ENCODE data around the gene SULT2A1.
A peak's percentile ranks its signal among the peaks of the same experiment; 100 is the strongest.
"Not testable (repeated sequence)": the region's sequence is repeated elsewhere in the genome, so short reads cannot be mapped to it uniquely, and the experiment has no call there.

The SULT2A1 gene, protein sequence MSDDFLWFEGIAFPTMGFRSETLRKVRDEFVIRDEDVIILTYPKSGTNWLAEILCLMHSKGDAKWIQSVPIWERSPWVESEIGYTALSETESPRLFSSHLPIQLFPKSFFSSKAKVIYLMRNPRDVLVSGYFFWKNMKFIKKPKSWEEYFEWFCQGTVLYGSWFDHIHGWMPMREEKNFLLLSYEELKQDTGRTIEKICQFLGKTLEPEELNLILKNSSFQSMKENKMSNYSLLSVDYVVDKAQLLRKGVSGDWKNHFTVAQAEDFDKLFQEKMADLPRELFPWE

DNA sequence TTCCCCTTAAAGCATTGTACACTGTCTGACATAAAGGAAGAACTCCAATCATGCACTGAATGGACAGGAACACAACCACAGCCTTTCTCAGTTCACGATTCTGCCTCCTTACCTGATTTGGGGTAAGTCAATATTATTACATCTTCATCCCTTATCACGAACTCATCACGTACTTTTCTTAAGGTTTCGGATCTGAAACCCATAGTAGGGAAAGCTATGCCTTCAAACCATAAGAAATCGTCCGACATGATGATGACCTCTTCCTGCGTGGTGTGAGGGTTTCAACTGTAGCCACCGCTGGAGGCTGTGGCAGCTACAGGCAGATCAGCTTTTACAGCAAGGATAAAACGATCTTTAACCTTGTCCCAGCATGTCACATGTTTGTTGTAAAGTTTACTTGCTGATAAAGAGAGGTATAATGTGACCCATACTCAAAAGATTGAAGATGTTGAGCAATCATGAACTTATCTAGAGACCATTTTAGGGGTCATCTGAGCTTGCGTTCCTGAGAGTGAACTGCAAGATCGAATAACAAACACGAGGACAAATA is at the start of gene SULT2A1:
Gene SULT2A1 (minus strand): TSS at position 306 of the 550 bp plus-strand sequence. CDS start 58 bp downstream, at position 248.
- no peak for DNase-seq

DNA sequence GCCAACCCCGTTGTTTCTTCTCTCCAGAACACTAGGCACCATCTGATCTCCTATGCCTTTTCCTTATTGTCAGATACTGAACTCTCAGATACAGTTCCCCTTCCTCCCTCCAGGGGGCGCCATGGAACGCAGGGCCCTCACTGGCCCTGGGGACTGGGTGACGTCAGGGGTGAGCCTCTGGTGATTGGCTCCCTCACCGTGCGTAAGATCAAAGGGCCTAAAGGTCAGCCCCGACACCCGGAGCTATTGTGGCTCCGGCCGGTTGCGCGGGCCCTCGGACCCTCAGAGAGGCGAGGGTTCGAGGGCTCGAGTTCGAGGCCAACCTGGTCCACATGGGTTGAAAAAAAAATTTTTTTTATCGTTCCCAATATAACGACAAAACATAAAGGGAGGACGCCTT is 42.5 kb upstream of the SULT2A1 start:
- DNase-seq: not testable (repeated sequence)

DNA sequence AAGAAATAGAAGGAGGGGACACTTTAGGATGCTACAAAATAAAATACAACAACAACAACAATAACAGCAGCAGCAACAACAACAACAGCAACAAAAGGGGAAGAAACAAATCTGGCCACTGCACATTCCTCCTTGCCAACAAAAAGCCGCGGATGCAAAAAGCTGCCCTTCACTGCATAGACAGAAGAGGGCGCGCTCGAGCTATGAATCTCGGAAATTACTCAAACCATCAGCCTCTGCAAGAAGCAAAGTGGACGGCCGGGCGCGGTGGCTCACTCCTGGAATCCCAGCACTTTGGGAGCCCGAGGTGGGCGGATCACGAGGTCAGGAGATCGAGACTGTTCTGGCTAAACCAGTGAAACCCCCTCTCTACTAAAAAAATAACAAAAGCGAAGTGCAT is 34.0 kb upstream of the SULT2A1 start:
- DNase-seq: not testable (repeated sequence)

DNA sequence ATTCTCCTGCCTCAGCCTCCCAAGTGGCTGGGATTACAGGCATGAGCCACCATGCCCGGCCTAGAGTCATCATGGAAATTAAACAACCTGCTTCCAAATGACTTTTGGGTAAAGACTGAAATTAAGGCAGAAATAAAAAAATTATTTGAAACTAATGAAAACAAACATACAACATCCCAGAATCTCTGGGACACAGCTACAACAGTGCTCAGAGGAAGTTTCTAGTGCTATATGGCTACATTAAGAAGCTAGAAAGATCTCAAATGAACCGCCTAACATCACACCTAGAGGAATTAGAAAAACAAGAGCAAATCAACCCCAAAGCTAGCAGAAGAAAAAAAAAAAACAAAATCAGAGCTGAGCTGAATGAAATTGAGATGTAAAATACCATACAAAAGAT is 24.1 kb upstream of the SULT2A1 start:
- DNase-seq: not testable (repeated sequence)

DNA sequence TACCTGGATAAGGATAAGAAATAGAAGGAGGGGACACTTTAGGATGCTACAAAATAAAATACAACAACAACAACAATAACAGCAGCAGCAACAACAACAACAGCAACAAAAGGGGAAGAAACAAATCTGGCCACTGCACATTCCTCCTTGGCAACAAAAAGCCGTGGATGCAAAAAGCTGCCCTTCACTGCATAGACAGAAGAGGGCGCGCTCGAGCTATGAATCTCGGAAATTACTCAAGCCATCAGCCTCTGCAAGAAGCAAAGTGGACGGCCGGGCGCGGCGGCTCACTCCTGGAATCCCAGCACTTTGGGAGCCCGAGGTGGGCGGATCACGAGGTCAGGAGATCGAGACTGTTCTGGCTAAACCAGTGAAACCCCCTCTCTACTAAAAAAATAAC is 23.2 kb upstream of the SULT2A1 start:
- DNase-seq: not testable (repeated sequence)

DNA sequence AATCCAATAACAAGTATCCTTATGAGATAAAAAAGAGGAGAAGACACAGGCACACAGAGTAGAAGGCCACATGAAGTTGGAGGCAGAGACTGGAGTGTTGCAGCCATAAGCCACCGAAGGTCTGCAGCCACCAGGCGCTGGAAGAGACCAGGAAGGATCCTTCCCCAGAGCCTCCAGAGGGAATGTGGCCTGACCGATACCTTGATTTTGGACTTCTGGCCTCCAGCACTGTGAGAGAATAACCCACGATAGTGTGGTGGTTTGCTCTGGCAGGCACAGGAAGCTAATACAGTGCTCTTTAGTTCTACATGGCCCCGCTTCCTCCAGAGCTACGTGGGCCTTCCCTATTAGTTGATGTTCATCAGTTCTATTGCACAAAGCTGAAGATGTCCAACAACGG is 15.3 kb upstream of the SULT2A1 start:
- no peak for DNase-seq

DNA sequence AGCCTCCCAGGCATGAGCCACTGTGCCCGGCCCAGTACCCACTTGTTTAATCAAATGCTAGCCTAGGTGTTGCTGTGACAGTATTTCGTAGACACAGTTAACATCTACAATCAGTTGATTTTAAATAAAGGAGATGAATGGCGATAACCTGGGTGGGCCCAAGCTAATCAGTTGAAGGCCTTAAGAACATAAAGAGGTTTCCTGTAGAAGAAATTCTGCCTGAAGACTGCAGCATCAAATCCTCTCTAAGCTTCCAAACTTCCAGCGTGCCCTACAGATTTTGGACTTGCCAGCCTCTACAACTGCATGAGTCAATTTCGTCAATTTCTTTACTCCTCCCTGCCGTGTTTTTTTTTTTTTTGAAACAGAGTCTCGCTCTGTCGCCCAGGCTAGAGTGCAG is 13.2 kb upstream of the SULT2A1 start:
- no peak for DNase-seq

DNA sequence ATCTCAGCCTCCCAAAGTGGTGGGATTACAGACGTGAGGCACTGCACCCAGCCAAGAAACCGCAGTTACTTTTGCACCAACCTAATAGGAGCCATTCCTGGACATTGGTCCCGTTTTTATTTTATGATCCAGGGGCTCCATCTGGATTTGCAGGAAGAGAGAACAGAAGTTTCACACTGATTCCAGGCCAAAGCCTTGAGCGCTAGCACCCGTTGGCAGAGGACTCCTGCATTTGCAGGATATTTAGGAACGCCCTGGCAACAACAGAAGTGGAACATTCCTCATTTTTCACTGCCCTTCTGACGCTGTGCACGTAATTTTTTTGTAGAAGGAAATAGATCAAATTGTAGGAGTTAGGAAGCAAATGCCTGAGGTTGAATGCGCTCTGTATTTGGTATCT is 11.7 kb upstream of the SULT2A1 start:
- no peak for DNase-seq

DNA sequence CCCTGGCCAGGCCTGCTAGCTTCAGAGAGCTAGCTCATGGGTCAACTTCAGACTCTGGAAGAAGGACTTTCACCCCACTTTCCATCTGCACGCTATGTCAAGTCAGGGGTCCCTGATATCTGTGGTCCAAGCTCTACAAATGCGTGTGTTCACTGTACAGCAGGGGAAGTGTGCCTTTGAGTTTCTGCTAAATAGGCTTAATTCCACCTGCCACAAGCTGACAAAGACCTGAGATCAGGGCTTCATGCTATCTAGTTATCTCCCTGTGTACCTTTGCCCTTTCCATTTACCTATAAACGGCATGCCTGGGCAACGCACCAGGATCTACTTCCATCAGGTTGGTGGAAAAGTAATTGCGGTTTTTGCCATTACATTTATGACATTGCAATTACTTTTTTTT is 10.7 kb upstream of the SULT2A1 start:
- DNase-seq: no peak

DNA sequence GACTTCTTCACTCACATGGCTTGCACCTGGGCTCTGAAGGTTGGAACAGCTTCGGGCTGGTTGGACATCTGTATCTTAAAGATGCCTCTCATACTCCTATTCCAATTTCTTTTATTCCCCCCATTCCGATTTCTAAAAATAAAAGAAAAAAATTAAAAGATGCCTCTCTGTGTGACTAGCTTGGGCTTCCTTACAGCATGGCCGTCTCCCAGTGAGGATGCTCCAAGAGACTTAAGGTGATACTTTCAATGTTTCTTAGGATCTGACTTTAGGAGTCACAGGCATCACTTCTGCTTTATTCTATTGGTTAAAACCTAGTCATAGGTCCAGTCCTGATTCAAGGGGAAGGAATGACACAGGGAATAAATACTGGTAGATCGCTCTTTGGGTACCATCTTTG is 9.9 kb upstream of the SULT2A1 start:
- DNase-seq: no peak

DNA sequence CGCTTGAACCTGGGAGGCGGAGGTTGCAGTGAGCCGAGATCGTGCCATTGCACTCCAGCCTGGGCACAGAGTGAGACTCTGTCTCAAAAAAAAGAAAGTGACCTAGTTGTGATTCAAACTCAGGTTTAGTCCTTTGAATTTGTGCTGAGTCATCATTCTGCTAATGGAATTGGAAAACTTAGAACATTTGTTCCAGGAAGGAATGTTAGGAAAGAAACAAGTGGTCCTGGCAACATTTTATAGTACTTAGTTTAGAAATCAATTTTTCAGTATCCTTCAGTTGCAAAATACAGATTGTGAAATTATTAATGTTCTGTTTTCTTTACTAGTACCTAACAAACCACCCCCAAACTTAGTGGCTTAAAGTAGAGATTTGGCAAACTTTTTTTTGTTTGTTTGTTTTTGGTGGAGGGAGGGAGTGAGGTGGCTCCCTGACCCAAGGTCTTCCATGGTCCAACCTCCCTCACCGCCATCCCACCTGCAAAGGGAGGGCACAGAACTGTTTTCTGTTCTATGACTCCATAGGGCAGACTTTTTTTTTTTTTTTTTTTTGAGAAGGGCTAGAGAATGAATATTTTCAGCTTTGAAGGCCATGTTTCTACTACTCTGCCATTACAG is 9.2 kb upstream of the SULT2A1 start:
- DNase-seq: no peak

DNA sequence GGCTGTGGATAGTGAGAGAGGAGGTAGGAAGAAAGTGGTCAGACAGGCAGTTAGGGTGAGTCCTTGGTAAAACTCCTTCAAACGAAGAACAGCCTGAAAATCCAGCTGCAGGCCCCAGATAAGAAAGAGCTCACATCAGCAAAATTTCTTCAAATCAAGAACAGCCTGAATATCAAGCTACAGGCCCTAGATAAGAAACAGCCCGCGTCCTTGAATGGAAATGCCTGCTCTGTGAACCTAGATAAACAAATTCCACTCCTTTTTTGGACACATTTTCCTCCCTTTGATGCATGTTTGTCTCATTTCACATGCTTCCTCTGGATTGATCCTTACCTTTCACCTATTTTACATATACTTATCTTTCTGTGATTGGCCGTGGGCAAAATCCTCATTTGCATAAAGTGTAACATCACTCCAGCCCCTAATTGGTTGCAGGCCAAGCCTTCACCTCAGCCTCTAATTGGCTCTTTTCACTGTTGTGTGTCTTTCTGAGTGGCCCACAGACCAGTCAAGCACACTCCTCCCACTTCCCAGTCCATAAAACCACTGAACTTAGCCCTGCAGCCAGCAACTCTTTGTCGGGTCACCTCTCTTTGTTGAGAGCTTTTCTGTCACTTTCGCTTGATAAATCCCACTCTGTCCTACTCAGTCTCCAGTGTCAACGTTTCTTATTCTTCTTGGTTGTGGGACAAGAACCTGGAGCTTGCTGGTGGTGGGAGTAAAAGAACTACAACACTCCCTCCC is 6.0 kb upstream of the SULT2A1 start:
- no peak for DNase-seq

DNA sequence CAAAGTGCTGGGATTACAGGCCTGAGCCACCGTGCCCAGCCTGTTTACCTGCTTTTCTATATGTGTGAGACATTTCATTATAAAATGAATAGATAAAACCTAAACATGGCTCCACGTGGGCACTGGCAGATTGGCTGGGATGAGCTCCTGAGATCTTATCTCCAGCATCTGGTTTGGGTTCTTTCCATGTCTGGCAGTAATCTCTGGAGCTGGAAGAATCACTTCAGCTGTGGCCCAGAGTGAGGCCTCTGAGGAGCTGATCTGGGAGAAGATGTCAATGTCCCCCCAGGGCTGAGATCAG is 5.5 kb upstream of the SULT2A1 start:
- no peak for DNase-seq

DNA sequence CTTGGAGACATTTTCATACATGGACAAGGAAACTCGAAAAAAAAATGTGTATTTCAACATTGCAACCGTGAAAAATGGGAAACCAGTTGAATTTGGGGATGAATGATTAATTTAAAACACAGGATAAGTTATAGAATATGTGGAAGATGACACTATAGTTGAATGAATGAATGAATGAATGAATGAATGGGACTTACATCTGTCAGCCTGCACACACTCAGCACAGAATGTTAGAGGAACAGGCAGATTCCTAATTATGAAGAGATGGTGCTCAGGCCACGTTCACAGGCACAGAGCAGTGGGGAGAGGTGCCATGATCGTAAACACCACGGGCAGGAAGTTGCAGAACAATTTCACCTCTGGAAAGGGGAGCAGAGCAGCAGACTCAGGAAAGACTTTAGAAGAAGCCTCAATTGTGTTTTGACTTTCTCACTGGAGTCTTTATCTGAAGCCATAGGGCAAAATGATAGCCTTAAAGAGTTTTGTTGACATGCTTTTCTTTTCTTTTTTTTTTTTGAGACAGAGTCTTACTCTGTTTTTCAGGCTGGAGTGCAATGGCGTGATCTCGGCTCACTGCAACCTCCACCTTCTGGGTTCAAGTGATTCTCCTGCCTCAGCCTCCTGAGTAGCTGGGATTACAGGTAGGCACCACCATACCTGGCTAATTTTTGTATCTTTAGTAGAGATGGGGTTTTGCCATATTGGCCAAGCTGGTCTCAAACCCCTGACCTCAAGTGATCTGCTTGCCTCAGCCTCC is 4.9 kb upstream of the SULT2A1 start:
- DNase-seq: no peak

DNA sequence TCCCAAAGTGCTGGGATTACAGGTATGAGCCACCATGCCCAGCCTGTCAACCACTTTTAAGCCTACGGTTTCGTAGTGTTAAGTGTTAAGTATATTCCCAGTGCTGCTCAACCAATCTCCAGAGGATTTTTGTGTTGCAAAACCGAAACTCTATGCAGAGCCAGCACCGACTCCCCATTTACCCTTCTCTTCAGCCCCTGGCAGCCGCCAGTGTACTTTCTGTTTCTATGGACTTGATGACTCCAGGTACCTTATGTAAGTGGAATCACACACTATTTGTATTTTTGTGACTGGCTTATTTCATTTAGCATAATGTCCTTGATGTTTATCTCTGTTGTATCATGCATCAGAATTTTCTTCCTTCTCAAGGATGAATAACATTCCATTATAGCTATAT is 1.1 kb downstream of the SULT2A1 start:
- DNase-seq: no peak

DNA sequence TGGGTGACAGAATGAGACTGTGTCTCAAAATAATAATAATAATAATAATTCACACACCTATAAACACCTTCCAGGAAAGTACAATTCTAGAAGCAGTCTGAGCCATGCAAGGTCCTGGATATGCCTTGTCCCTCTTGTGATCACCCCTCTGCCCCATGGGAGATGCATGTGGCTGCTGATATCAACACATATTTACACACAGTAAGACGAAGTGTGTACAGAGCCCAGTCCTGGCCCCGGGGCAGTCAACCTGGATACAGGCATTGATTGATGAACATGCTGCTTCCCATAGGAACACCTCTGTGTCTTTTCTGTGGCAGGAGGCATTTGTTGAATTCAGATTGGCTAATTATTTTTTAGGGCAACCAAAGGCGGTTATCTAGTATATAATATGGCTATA is 3.2 kb downstream of the SULT2A1 start:
- no peak for DNase-seq

DNA sequence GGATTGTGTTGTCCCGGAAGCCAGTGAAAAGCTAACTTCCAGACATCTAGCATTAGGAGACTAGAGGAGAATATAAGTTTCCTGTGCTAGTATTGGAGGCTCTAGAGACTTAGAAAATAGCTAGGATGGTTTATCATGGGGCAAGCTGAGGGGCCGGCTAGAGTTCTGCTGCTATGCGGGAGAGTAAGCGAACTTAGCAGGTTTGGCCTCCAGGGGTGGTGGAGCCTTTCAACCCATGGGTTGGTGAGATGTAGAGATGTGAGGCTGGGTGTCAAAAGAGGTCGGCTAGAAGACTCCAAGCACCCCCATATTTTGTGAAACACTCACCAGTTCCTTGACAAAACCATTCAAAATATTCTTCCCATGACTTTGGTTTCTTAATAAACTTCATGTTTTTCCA is 4.4 kb downstream of the SULT2A1 start:
- DNase-seq: no peak

DNA sequence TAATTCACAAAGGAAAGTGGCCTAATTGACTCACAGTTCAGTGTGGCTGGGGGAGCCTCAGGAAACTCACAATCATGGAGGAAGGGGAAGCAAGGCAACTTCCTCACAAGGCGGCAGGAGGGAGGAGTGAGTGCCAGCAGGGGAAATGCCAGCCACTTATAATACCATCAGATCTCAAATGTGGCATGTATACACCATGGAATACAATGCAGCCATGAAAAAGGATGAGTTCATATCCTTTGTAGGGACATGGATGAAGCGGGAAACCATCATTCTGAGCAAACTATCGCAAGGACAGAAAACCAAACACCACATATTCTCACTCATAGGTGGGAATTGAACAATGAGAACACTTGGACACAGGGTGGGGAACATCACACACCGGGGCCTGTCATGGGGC is 6.7 kb downstream of the SULT2A1 start:
- not testable (repeated sequence) for DNase-seq

DNA sequence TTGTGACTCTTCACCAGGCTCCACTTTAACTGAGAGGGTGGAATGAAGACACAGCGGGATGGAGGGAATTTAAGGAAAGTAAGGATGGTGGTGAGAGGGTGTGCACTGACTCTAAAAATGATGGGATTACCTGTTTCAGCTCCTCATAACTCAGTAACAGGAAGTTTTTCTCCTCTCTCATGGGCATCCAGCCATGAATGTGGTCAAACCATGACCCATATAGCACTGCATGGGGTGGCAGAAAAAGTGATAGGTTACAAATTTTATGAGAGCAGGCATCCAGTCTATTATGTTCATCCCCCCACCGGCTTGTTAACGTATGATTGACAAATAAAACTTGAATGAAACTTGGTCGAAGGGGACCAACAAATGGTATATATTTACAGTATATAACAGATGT is 7.2 kb downstream of the SULT2A1 start:
- no peak for DNase-seq

DNA sequence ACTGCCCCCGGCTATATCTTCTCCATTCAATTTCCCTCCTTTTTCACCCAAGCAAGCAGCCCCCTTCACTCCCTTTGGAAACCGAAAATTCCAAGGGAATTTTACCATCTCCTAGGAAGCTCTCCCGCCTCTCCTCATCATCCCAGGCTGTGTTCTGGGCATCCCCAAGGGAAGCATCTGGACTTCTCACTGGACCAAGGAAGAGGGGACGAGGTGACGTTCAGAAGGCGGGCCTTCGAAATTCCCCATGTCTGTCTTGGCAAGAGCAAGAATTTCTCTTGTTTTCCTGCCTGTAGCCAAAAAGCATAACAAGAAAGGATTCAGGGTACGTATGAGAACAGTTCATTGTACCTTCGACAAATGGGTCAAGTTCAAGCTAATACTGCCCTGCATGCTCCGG is 20.9 kb downstream of the SULT2A1 start:
- DNase-seq: no peak

DNA sequence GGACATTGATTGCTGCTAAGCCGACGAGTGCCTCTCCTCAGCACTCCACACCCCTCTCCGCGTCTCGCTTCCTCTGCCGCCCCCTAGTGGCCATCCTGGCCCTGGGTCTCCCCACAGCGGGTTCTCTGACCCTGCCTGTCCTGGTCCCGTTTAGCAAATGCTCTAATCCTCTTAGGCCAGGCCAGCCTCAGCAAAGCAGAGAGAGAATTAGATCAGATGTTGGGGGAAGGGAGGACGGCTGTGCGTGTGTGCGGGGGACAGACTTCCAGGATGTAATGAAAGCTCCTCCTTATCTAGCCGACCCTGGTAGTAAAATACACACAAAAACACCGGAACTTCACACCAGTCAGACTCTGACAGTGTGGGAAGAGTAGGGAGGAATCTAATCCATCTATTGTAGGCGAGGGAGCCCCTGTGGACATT is 22.6 kb downstream of the SULT2A1 start:
- peak; percentile 87 for DNase-seq

DNA sequence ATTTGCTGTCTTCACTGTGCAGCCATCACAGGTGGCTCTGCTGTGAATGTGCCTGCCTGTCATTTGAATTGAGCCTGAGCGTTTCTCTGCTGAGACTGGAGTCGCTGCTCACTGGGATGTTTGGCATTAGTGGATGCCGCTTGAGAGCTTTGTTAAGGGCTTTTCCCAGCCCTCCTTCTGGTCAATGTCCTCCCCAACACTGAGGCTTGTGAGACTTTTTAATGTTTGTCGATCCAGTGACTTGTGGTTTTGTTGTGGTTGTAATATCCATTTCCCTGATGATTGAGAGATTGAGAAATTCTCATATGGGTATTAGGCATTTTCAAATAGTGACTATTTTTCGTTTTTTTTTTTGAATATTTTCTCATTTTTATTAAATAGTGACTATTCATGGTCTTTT is 24.5 kb downstream of the SULT2A1 start:
- DNase-seq: no peak

DNA sequence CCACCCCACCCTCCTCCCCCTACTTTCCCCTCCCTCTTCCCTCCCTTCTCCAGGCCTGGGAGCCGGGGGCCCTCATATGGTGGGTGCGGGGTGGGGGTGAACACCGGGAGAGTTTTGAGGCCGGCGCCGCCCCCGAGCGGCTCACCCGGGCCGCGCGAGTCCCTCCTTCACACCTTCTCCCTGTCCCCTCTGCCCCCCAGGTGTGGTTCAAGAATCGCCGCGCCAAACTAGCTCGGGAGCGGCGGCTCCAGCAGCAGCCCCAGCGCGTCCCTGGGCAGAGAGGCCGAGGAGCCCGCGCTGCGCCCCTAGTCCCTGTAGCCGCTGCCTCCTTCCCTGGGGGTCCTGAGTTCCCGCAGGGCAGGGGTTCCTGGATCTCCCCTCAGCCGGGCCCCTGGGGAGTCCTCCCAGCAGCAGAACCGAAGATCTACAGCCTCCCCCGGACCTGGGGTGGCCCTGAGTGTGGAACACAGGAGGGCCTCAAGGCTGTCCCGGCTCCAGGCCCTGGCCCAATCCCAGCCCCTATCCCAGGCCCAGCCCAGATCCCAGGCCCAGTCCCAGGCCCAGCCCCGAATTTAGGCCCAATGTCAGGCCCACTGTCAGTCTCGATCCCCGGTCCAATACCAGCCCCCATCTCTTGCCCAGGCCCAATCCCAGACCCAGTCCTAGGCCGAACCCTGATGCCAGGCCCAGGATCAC is 25.4 kb downstream of the SULT2A1 start:
- DNase-seq: no peak

Measured in femur (tissue), 1 donor.